Neuronal stem cell (in vitro differentiated cells): ENCODE measurements around the gene CIAPIN1.

Experiments used
- DNase-seq: peaks from one replicate; pipeline ENCODE4 v3.0.0-alpha.2; 2013; ENCODE audit warnings: low spot score
- H2AFZ ChIP-seq: one replicate; pipeline ENCODE4 v1.6.1; 2013; ENCODE audit warnings: mild to moderate bottlenecking, low read length, inconsistent platforms
- H2AK5ac ChIP-seq: 2 replicates; pipeline ENCODE4 v1.6.1; 2013; ENCODE audit warnings: low read depth, mild to moderate bottlenecking, inconsistent platforms, low read length, moderate library complexity, mixed read lengths
- H2BK120ac ChIP-seq: 2 replicates; pipeline ENCODE4 v1.6.1; 2013; ENCODE audit warnings: low read depth, mild to moderate bottlenecking, inconsistent platforms, low read length, moderate library complexity, mixed read lengths
- H2BK12ac ChIP-seq: one replicate; pipeline ENCODE4 v1.6.1; 2013; ENCODE audit warnings: low read length, inconsistent platforms
- H2BK15ac ChIP-seq: 2 replicates; pipeline ENCODE4 v1.6.1; 2013; ENCODE audit warnings: mild to moderate bottlenecking, low read length, inconsistent platforms, mixed read lengths
- H2BK5ac ChIP-seq: one replicate; pipeline ENCODE4 v1.6.1; 2013; ENCODE audit warnings: inconsistent platforms, mild to moderate bottlenecking, low read length, moderate library complexity
- H3K14ac ChIP-seq: one replicate; pipeline ENCODE4 v1.6.1; 2013; ENCODE audit warnings: low read length, inconsistent platforms
- H3K18ac ChIP-seq: 2 replicates; pipeline ENCODE4 v1.6.1; 2013; ENCODE audit warnings: low read length, inconsistent platforms
- H3K23ac ChIP-seq: 2 replicates; pipeline ENCODE4 v1.6.1; 2013; ENCODE audit warnings: low read depth, mild to moderate bottlenecking, mixed read lengths, low read length, inconsistent platforms; ENCODE audit not compliant: poor library complexity
- H3K27ac ChIP-seq: replicated peaks from 3 replicates; pipeline ENCODE4 v1.5.1; 2013; ENCODE audit warnings: low read length, inconsistent platforms
- H3K27me3 ChIP-seq, 3 experiments: 2 replicates each; pipeline ENCODE4 v1.6.1; 2013; ENCODE audit warnings: low read length in 3 of 3, mild to moderate bottlenecking in 2 of 3, inconsistent platforms in 1 of 3, low read depth in 1 of 3, mixed read lengths in 1 of 3, moderate library complexity in 1 of 3; ENCODE audit not compliant: control insufficient read depth in 3 of 3, insufficient read depth in 3 of 3
- H3K36me3 ChIP-seq, 2 donors: replicated peaks in 1 of 2; 2 replicates each; pipeline ENCODE4 v1.6.1; 2013; ENCODE audit warnings: low read length in 2 of 2; ENCODE audit not compliant: control insufficient read depth in 2 of 2, insufficient read depth in 2 of 2
- H3K4ac ChIP-seq: 2 replicates; pipeline ENCODE4 v1.6.1; 2013; ENCODE audit warnings: inconsistent platforms, mild to moderate bottlenecking, low read length, moderate library complexity
- H3K4me1 ChIP-seq, 2 donors: 1 replicate in 1 of 2; 2 replicates in 1 of 2; pipeline ENCODE4 v1.6.1; 2013; ENCODE audit warnings: low read length in 2 of 2, low read depth in 1 of 2; ENCODE audit not compliant: control insufficient read depth in 2 of 2, insufficient read depth in 1 of 2
- H3K4me2 ChIP-seq: one replicate; pipeline ENCODE4 v1.6.1; 2013; ENCODE audit warnings: mild to moderate bottlenecking, low read length, inconsistent platforms; ENCODE audit not compliant: insufficient read depth, poor library complexity, severe bottlenecking
- H3K4me3 ChIP-seq, 2 donors: 2 replicates each; pipeline ENCODE4 v1.5.1; 2013; ENCODE audit warnings: low read length in 2 of 2, mild to moderate bottlenecking in 2 of 2, inconsistent platforms in 1 of 2, moderate library complexity in 1 of 2
- H3K79me1 ChIP-seq: one replicate; pipeline ENCODE4 v1.6.1; 2013; ENCODE audit warnings: low read depth, mild to moderate bottlenecking, inconsistent platforms, low read length, moderate library complexity
- H3K9ac ChIP-seq: one replicate; pipeline ENCODE4 v1.6.1; 2013; ENCODE audit warnings: mild to moderate bottlenecking, low read depth, low read length, inconsistent platforms; ENCODE audit not compliant: poor library complexity
- H3K9me3 ChIP-seq, 2 donors: replicated peaks in 1 of 2; 2 replicates each; pipeline versions ENCODE3 to v1.6.1; 2013; ENCODE audit warnings: low read length in 2 of 2, mild to moderate bottlenecking in 2 of 2, inconsistent platforms in 1 of 2, low read depth in 1 of 2, mixed read lengths in 1 of 2, moderate library complexity in 1 of 2; ENCODE audit not compliant: control insufficient read depth in 2 of 2, insufficient read depth in 1 of 2
- H4K8ac ChIP-seq: one replicate; pipeline ENCODE4 v1.6.1; 2013; ENCODE audit warnings: low read depth, mild to moderate bottlenecking, inconsistent platforms, low read length, moderate library complexity
- H4K91ac ChIP-seq: one replicate; pipeline ENCODE4 v1.6.1; 2013; ENCODE audit warnings: low read length, low read depth, mild to moderate bottlenecking, inconsistent platforms; ENCODE audit not compliant: poor library complexity
- WGBS, 2 donors: extraction: QIAGEN DNeasy Blood & Tissue Kit; methylation state at CpG; one replicate each; pipeline ENCODE4 v1.1.7; 2013; ENCODE audit warnings: missing lambda C conversion rate in 2 of 2, mixed read lengths in 1 of 2; ENCODE audit not compliant: insufficient read length in 2 of 2, insufficient replicate concordance in 1 of 2; ENCODE audit errors: extremely low coverage in 2 of 2; 5-methylcytosine and 5-hydroxymethylcytosine counted together

CIAPIN1 gene

DNA sequence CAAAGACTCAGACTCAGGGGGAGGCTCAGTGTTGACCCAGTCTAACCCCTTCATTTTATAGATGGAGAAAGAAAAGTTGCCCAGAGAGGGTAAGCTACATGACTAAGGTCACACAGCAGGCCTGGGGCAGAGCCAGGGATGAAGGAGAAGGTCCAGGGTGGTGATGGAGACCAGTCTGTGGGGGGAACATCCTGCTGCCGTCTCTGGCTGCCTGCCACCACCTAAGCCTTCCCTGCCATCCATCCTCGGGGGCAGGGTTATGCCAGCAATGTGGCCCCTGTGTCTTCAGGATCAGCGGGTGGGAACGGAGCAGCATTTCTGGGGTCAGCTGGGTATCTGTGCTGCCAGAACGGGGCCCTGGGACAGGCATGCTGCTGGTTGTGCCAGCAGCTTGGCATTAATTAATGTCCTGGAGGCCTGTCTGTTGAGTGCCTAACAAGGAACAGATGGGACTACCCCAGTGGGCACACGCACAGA is 33.6 kb upstream of the CIAPIN1 start:
- Histone ChIP-seq H2BK15ac (peak overlapping the region; percentile 100), H3K23ac (no peak overlapping the region), H3K27ac (no peak overlapping the region), H3K9ac (no peak overlapping the region), H2AFZ (no peak overlapping the region), H3K36me3 (no peaks in the 10 kb centered on the region), H3K18ac (peak overlapping the region; percentile 74), H3K4me3 (no peak overlapping the region), H2BK5ac (peak overlapping the region; percentile 66), H2BK120ac (peak overlapping the region; percentile 2), H3K4me1 (peaks cover 33 to 40% of the 10 kb centered on the region in 2 donors), H3K79me1 (peaks cover 13% of the 10 kb centered on the region), H2AK5ac (peak overlapping the region; percentile 49), H2BK12ac (peak overlapping the region; percentile 94), H3K9me3 (no peaks in the 10 kb centered on the region), H3K14ac (no peak overlapping the region), H3K4me2 (no peak overlapping the region), H3K4ac (no peak overlapping the region), H3K27me3 (peaks cover 0 to 25% (median 3%) of the 10 kb centered on the region in 3 experiments), H4K91ac (no peak overlapping the region), H4K8ac (peak overlapping the region; percentile 72)
- DNase-seq, result no peak
- no CpG with 5 or more reads among the region's 6 CpGs for WGBS, 2 donors

DNA sequence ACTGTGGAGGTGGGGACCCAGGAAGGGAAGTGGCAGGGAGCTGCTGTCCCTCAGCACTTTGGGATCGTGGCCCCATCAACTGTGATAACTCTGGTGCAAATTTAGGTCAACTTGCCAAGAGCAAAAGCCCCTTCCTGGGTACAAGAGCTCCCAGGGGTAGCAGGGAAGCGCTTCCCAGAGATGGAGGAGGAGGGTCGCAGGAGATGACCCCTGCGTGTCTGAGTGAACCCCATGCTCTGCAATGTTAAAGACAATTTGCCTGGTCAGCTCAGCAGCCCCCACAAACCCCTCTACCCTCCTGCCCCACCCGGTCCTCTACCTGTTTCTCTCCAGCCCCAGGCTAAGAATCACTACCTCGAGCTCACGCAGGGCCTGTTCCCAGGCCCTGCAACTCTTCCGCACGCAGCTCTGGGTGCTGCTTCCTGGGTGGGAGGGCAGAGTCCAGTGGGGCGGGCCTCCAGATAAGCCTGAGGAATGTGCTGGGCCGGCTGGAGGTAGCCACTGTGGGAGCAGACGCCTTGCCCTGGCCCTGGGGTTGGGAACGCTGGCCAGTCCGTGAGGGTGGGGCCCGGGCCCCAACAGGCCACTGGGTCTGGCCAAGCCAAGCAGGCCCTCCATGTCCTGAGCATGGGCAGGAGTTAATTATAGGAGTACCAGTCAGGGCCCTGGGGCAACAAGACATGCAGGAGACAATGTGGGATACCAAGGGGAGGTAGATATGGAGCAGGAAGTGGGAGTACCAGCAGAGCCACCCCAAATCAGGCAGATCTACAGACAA is 33.0 kb upstream of the CIAPIN1 start:
- Histone ChIP-seq H3K27ac (peak overlapping the region; percentile 8), H2AFZ (peak overlapping the region; percentile 87), H3K18ac (peak overlapping the region; percentile 93), H3K23ac (no peak overlapping the region), H2BK120ac (no peak overlapping the region), H3K27me3 (peaks cover 0 to 19% (median 0%) of the 10 kb centered on the region in 3 experiments), H3K9me3 (no peaks in the 10 kb centered on the region), H2BK15ac (peak overlapping the region; percentile 100), H2BK12ac (peak overlapping the region; percentile 5), H3K4me1 (peaks cover 33 to 36% of the 10 kb centered on the region in 2 donors), H3K4me2 (peak overlapping the region; percentile 66), H3K79me1 (peaks cover 13% of the 10 kb centered on the region), H2BK5ac (peak overlapping the region; percentile 63), H3K36me3 (no peaks in the 10 kb centered on the region), H4K8ac (no peak overlapping the region), H2AK5ac (peak overlapping the region; percentile 49), H3K14ac (no peak overlapping the region), H3K4ac (no peak overlapping the region), H3K9ac (peak overlapping the region; percentile 1), H4K91ac (no peak overlapping the region), H3K4me3 (peak overlapping the region; percentile 46 to 62)
- no peak for DNase-seq
- no CpG with 5 or more reads among the region's 15 CpGs for WGBS, 2 donors

DNA sequence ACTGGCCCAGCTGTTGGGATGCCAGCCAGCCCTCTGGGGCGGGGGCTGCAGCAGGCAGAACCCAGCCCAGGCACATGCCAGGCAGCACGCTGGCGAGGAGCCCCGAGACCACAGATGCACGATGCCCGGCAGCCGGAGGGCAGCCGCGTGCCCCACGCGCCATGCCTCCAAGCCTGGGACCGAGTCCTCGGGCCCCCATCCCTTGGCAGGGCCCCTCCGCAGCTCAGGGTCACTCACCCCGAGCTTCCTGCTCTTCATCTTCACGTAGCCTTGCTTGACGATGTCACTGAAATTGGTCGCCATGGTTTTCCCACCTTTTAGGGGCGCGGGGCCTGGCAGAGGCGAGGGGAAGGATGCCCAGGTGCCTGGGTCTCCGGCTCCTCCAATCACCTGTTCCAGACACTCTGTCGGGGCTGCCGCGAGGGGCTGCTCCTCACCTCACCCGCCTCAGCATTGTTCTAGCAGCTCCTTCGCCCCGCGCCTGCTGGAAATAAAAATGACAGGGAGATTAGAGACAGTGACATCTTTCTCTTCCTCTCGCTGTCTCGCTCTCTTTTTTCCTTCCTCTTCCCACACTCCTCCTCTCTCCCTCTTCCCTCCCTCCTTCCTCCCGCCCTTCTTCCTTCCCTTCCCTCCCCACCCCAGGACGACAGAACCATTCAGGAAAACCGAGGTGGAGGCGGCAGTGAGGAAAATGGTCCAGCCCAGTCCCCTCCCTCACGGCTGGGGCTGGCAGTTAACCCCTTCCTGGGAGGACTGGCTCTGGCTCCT is 32.2 kb upstream of the CIAPIN1 start:
- Histone ChIP-seq H2AFZ (peak overlapping the region; percentile 87), H3K27ac (no peak overlapping the region), H3K9me3 (no peaks in the 10 kb centered on the region), H3K4me3 (peak overlapping the region; percentile 46 to 62), H3K4ac (peak overlapping the region; percentile 4), H3K4me1 (peaks cover 33 to 35% of the 10 kb centered on the region in 2 donors), H3K23ac (peak overlapping the region; percentile 81), H2BK15ac (peak overlapping the region; percentile 73), H3K18ac (peak overlapping the region; percentile 93), H4K91ac (no peak overlapping the region), H4K8ac (no peak overlapping the region), H3K36me3 (peaks cover 0 to 4% of the 10 kb centered on the region in 2 donors), H3K79me1 (peaks cover 13% of the 10 kb centered on the region), H2BK12ac (peak overlapping the region; percentile 14), H3K27me3 (peaks cover 0 to 12% (median 0%) of the 10 kb centered on the region in 3 experiments), H3K14ac (no peak overlapping the region), H2AK5ac (peak overlapping the region; percentile 87), H2BK120ac (no peak overlapping the region), H3K4me2 (peak overlapping the region; percentile 66), H3K9ac (peak overlapping the region; percentile 64), H2BK5ac (no peak overlapping the region)
- no peak for DNase-seq
- WGBS, 2 donors, result no CpG with 5 or more reads among the region's 36 CpGs
